HepG2 (cell line): ENCODE data around the gene PLPP3. TPM values are rescaled to one million over a fixed set of nuclear protein-coding genes. Genes with fewer than 3 reads are reported as not detected.

Experiments
- CENPT ChIP-seq: sonication (generic); formaldehyde crosslinking; IDR thresholded peaks from 2 replicates; pipeline ENCODE4 v1.8.0; 2022; ENCODE audit warnings: low read depth, mild to moderate bottlenecking, moderate library complexity, missing genetic modification reagents
- HDAC6 ChIP-seq: fragments of 200-600 bp; sonication (generic); IDR thresholded peaks from 2 replicates; pipeline ENCODE4 v1.7.0; 2017; ENCODE audit warnings: mild to moderate bottlenecking, antibody characterized with exemption, low read length, low read depth
- MED1 ChIP-seq: sonication (generic); formaldehyde crosslinking; IDR thresholded peaks from 2 replicates; pipeline ENCODE4 v1.4.0; 2020; ENCODE audit warnings: missing genetic modification reagents
- NFYC ChIP-seq: IDR thresholded peaks from 2 replicates; pipeline ENCODE4 v1.6.1; 2016; ENCODE audit warnings: missing genetic modification reagents, missing compliant biosample characterization
- REXO4 ChIP-seq: sonication (generic); formaldehyde crosslinking; IDR thresholded peaks from 2 replicates; pipeline ENCODE4 v1.8.0; 2022; ENCODE audit warnings: missing genetic modification reagents, mild to moderate bottlenecking, borderline replicate concordance
- SMAD9 ChIP-seq: sonication (generic); formaldehyde crosslinking; IDR thresholded peaks from 2 replicates; pipeline ENCODE4 v1.5.1; 2020; ENCODE audit warnings: mild to moderate bottlenecking, missing genetic modification reagents
- SPEN ChIP-seq: sonication (generic); formaldehyde crosslinking; IDR thresholded peaks from 2 replicates; pipeline ENCODE4 v1.5.1; 2020; ENCODE audit warnings: low read depth, mild to moderate bottlenecking, missing genetic modification reagents
- ZIK1 ChIP-seq: sonication (generic); formaldehyde crosslinking; IDR thresholded peaks from 2 replicates; pipeline ENCODE4 v1.5.0; 2020; ENCODE audit warnings: mild to moderate bottlenecking, low read depth, missing genetic modification reagents, borderline replicate concordance
- ZKSCAN5 ChIP-seq: sonication (generic); formaldehyde crosslinking; IDR thresholded peaks from 2 replicates; pipeline ENCODE4 v1.5.1; 2020; ENCODE audit warnings: mild to moderate bottlenecking, missing genetic modification reagents
- ZNF572 ChIP-seq: sonication (generic); formaldehyde crosslinking; IDR thresholded peaks from 2 replicates; pipeline ENCODE4 v1.5.1; 2020; ENCODE audit warnings: mild to moderate bottlenecking, missing genetic modification reagents
- ZNF772 ChIP-seq: sonication (generic); formaldehyde crosslinking; IDR thresholded peaks from 2 replicates; pipeline ENCODE4 v1.5.0; 2020; ENCODE audit warnings: mild to moderate bottlenecking, missing genetic modification reagents
- ZNF850 ChIP-seq: sonication (generic); formaldehyde crosslinking; conservative IDR thresholded peaks from 2 replicates; pipeline ENCODE4 v1.9.0; 2021; ENCODE audit warnings: mild to moderate bottlenecking, missing genetic modification reagents
- ZNF879 ChIP-seq: sonication (generic); formaldehyde crosslinking; IDR thresholded peaks from 2 replicates; pipeline ENCODE4 v1.8.1; 2023; ENCODE audit warnings: missing genetic modification reagents
- ZSCAN20 ChIP-seq: sonication (generic); formaldehyde crosslinking; IDR thresholded peaks from 2 replicates; pipeline ENCODE4 v1.4.0; 2020; ENCODE audit warnings: missing genetic modification reagents, mild to moderate bottlenecking, borderline replicate concordance
- polyA plus RNA-seq, 8 experiments: library from polyadenylated mRNA; depleted of rRNA in 3 of 8; stranded (reverse) in 7 of 8; unstranded in 1 of 8; fragments of >200 nt; fragmentation: Illumina TruSeq in 4 of 8; extraction: Trizol in 4 of 8; gene quantifications; 2 replicates each; pipeline versions ENCODE4 v1.2.1 to v1.2.3, GENCODE V29; 2011 to 2016; ENCODE audit warnings: low read depth in 4 of 8, missing spikeins in 1 of 8, mixed read lengths in 1 of 8; ENCODE audit not compliant: insufficient read depth in 1 of 8
- total RNA-seq, 5 experiments: library from RNA; depleted of rRNA; stranded (reverse); fragments of >200 nt; fragmentation: Illumina TruSeq; extraction: Trizol; gene quantifications; 2 replicates each; pipeline ENCODE4 v1.2.3, GENCODE V29; 2016; ENCODE audit warnings: low read depth in 1 of 5
- TF ChIP-seq, protein P1 (sequence below): sonication (generic); formaldehyde crosslinking; conservative IDR thresholded peaks from 2 replicates; pipeline ENCODE4 v1.8.0; 2022; ENCODE audit warnings: mild to moderate bottlenecking, moderate library complexity, missing genetic modification reagents
- TF ChIP-seq, protein P2 (sequence below): IDR thresholded peaks from 2 replicates; pipeline ENCODE4 v1.6.1; 2016; ENCODE audit warnings: missing compliant biosample characterization, missing genetic modification reagents, borderline replicate concordance
- TF ChIP-seq, protein P3 (sequence below), 2 experiments: fragments of 450-650 bp in 1 of 2; sonication (generic) in 1 of 2; formaldehyde crosslinking in 1 of 2; IDR thresholded peaks; 2 replicates each; pipeline versions ENCODE4 v1.6.1 to v1.8.0; 2016 to 2022; ENCODE audit warnings: antibody characterized with exemption in 1 of 2, mild to moderate bottlenecking in 1 of 2, missing genetic modification reagents in 1 of 2

PLPP3 gene
- total and polyA plus RNA-seq, 2 of the 13 experiments (the other 11 are each of a cell fraction or from before 2014, with no cell fraction given), result 49.7 to 65.8 TPM

DNA sequence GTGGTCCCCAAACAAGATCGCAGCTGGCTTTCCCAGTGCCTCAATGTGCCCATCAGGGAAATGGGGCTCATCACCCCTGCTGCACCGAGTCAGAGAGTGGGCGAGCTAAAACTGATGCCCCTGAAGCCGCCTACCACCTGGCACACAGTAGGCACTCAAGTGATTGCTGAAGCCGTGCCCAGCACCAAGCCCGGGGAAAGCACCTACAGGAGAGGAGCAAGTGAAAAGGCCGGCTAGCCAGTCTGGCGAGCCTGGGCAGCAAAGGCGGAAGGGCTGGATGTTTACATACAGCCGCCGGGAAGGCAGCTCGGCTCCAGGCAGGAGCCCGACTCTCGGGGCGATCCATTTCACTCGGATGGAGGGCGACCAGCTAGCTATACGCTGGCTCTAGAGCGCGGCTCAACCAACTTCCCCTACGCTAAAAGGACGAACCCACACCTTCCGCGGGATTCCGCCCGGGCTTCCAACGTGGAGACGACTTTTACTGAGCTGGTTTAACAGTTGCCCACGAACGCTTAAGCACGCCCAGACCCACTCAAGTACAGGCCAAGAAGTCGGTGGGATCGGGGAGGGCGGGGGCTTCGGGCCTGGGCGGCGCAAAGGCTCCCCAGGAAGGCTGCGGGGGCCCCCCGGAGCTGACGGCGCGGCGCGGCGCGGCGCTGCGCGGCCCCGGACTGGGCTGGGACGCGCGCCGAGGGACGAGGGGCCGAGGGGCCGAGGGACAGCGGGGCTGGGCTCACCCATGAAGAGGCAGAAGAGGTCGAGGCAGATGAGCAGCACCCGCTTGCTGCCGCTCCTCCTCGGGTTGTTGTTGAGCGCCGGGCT lies 1.0 kb downstream of the PLPP3 start (continued):
- no peak for TF ChIP-seq HDAC6
- peak; percentile 76; the same call in 1 of the 2 replicates for TF ChIP-seq ZNF772
- TF ChIP-seq, protein P1, sequence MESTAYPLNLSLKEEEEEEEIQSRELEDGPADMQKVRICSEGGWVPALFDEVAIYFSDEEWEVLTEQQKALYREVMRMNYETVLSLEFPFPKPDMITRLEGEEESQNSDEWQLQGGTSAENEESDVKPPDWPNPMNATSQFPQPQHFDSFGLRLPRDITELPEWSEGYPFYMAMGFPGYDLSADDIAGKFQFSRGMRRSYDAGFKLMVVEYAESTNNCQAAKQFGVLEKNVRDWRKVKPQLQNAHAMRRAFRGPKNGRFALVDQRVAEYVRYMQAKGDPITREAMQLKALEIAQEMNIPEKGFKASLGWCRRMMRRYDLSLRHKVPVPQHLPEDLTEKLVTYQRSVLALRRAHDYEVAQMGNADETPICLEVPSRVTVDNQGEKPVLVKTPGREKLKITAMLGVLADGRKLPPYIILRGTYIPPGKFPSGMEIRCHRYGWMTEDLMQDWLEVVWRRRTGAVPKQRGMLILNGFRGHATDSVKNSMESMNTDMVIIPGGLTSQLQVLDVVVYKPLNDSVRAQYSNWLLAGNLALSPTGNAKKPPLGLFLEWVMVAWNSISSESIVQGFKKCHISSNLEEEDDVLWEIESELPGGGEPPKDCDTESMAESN (CRISPR knock-in tag), result no peak; the same call in 1 of the 2 replicates
- no peak for TF ChIP-seq NFYC (CRISPR knock-in tag)
- TF ChIP-seq SPEN (CRISPR knock-in tag), result no peak
- TF ChIP-seq, protein P2, sequence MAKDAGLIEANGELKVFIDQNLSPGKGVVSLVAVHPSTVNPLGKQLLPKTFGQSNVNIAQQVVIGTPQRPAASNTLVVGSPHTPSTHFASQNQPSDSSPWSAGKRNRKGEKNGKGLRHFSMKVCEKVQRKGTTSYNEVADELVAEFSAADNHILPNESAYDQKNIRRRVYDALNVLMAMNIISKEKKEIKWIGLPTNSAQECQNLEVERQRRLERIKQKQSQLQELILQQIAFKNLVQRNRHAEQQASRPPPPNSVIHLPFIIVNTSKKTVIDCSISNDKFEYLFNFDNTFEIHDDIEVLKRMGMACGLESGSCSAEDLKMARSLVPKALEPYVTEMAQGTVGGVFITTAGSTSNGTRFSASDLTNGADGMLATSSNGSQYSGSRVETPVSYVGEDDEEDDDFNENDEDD (CRISPR knock-in tag), result no peak
- no peak for TF ChIP-seq CENPT
- TF ChIP-seq ZKSCAN5 (CRISPR knock-in tag), result no peak
- TF ChIP-seq REXO4 (CRISPR knock-in tag), result no peak
- TF ChIP-seq, protein P3, sequence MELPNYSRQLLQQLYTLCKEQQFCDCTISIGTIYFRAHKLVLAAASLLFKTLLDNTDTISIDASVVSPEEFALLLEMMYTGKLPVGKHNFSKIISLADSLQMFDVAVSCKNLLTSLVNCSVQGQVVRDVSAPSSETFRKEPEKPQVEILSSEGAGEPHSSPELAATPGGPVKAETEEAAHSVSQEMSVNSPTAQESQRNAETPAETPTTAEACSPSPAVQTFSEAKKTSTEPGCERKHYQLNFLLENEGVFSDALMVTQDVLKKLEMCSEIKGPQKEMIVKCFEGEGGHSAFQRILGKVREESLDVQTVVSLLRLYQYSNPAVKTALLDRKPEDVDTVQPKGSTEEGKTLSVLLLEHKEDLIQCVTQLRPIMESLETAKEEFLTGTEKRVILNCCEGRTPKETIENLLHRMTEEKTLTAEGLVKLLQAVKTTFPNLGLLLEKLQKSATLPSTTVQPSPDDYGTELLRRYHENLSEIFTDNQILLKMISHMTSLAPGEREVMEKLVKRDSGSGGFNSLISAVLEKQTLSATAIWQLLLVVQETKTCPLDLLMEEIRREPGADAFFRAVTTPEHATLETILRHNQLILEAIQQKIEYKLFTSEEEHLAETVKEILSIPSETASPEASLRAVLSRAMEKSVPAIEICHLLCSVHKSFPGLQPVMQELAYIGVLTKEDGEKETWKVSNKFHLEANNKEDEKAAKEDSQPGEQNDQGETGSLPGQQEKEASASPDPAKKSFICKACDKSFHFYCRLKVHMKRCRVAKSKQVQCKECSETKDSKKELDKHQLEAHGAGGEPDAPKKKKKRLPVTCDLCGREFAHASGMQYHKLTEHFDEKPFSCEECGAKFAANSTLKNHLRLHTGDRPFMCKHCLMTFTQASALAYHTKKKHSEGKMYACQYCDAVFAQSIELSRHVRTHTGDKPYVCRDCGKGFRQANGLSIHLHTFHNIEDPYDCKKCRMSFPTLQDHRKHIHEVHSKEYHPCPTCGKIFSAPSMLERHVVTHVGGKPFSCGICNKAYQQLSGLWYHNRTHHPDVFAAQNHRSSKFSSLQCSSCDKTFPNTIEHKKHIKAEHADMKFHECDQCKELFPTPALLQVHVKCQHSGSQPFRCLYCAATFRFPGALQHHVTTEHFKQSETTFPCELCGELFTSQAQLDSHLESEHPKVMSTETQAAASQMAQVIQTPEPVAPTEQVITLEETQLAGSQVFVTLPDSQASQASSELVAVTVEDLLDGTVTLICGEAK (IDR thresholded peaks at IDR 0.05), result no peak
- TF ChIP-seq, protein P3 (CRISPR knock-in tag; IDR thresholded peaks at IDR 0.05), result 0 out of 2 replicates have a peak, but pooled peaks have one; percentile 32
- TF ChIP-seq MED1 (CRISPR knock-in tag), result peak; percentile 21; the same call in 1 of the 2 replicates
- TF ChIP-seq ZIK1 (CRISPR knock-in tag), result no peak
- TF ChIP-seq ZNF572, result peak; percentile 67; the same call in 1 of the 2 replicates
- no peak for TF ChIP-seq ZSCAN20 (CRISPR knock-in tag)
- peak; percentile 67; the same call in 1 of the 2 replicates for TF ChIP-seq ZNF850 (CRISPR knock-in tag)
- TF ChIP-seq SMAD9, result no peak
- no peak for TF ChIP-seq ZNF879 (CRISPR knock-in tag)
